HG03159 (cell line): Measurements from ENCODE around the gene DNAJC7.

ENCODE experiments used
- ATAC-seq: cut with Tn5 transposase; IDR thresholded peaks from one replicate; pipeline ENCODE4 v1.9.1; 2021; ENCODE audit warnings: mild to moderate bottlenecking, moderate library complexity; ENCODE audit not compliant: unreplicated experiment

The DNAJC7 gene, protein sequence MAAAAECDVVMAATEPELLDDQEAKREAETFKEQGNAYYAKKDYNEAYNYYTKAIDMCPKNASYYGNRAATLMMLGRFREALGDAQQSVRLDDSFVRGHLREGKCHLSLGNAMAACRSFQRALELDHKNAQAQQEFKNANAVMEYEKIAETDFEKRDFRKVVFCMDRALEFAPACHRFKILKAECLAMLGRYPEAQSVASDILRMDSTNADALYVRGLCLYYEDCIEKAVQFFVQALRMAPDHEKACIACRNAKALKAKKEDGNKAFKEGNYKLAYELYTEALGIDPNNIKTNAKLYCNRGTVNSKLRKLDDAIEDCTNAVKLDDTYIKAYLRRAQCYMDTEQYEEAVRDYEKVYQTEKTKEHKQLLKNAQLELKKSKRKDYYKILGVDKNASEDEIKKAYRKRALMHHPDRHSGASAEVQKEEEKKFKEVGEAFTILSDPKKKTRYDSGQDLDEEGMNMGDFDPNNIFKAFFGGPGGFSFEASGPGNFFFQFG

DNA sequence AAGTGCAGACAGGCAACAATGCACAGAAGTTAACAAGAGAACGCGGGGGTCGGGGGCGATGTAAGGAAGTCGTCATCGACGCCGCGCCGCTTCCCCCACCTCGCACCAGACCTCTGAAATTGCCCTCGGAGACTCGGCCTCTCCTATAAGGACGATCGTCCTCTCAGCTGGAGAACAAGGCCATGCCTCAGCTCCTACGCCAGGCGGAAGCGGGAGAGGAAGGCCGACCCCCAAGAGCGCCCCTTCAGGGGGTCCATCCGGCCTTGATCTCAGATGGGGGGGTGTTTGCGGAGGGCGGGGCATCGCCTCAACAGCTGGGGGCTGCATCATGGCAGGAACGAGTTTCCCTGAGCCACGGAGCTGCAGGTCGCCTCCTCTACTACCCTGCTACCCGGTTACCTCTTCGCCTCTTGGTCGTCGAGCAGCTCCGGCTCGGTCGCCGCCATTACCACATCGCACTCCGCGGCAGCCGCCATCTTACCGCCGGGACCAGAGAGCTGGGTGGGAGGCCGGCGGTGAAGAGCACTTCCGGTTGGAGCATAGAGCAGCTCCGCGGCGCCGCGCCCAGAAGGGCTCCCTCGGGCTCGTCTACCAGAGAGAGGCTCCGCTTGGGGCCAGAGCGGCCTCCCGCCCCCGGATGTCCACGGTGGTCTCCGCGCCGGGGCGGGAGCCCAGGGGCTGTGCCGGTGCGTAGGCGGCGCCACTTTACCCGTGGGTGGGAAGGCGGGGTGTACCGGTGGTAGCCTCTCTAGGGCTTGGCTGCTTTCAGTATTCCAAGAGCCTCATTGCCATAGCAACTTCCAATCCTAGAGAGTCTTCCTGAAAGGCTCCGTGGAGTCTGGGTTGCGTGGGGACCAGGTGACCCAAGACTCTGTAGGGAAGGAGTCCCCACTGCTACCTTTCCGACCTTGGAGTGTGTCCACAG lies at the start of gene DNAJC7:
Gene DNAJC7 (minus strand): TSS at position 499 of the 925 bp plus-strand sequence. CDS start 23 bp downstream, at position 476.
- peak; percentile 76 for ATAC-seq

DNA sequence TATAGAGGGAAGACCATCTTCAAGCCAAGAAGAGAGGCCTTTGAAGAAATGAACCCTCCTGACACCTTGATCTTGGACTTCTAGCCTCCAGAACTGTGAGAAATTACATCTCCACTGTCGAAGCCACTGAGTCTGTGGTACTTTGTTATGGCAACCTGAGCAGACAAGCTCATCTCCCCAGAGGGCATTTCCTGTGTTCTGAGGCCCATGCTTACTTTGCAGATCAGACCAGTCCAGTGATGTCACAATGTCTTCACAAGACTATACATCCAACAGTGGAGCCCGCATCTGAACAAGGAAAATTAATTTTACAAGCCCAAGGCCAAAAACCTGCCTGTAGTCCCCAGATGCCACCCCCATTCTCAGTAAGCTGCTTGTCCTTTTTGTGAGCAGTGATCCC lies 48.0 kb upstream of the DNAJC7 start:
- no peak for ATAC-seq

DNA sequence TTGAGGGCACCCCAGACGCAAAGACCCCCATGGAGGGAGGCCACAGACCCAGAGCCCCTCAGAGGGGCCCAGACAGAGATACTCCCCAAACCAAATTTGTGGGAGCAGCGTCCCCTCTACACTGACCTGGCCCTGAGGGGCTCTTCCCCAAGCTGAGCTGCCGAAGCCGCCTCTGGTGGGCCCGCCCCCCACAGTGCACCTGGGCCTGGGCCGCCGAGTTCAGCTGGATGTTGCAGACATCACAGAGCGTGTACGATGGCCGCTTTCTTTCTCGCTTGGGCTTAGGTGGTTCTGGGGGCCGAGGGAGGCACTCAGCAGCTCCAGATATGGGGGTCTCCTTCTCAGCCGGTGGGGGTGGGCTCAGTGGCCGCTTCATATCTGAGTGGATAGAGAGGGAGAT lies 45.4 kb upstream of the DNAJC7 start:
- ATAC-seq: no peak

DNA sequence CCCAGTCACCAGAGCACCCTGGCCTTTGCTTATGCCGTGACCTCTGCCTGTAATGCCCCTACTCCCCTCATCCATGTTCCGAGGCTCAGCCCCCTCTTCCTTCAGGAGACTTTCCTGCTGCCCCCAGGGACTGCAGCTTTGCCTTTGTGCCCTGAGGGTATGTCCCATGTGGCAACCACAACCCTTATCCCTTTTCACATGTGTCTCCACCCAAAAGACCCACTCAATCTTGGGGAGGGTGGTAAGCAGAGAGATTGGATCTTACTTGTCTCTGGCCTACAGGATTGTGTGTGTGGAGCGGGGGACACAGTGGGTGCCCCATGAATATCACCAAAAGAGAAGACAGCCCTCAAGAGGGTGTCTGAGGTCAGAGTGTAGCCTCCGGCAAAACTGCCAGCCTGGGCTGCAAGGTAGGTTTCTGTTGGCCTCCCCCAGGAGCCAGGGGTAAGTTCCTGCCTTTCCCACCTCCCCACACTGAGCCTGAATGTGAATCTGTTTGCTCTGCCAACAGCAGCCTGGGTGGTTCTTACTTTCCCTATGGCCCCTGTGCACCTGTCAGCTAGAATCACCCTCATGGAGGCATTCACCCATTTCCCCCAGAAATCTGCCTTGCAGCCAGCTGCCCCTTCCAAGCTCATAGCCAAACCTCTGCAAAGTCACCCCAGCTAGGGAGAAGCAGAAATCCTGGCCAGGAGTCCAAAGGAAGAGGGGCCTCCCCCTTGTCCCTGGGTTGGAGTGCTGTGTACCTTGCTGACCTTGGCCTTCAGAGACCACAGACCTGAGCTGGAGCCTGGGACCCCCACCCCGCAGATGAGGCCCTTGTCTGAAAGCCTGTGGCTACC lies 44.6 kb upstream of the DNAJC7 start:
- ATAC-seq: no peak

DNA sequence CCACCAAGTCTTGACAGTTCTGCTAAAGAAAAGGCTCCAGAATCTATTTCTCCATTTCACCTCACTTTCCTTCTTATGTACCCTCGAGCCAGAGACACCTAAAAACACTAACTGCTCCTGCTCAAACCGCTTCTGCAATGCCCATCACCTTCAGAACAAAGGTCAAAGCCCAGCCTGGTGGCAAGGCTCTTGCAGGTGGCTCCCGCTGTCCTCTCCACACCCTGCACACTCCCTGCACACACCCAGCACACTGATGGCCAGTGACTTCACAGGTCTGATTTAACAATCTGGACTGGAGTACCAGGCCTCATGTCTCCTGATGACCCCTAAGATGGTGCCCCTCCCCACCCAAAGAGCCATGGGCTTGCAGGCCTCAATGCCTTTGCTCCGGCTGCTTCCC lies 43.0 kb upstream of the DNAJC7 start:
- ATAC-seq: no peak

DNA sequence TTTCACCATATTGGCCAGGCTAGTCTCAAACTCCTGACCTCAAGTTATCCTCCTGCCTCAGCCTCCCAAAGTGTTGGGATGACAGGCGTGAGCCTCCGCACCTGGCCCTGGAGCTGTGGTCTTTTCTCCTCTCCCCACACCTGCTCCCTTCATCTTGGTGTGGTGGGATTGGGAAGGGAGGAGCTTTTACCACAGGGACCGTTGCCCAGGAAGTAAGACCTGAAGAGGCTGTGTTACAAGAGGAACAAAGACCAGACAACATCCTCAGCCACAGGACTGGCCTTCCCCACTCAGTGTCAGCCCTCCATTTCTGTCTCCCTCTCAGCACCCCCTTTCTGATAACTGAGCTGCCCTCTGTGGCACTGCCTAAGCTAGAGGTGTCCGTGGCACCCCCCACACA lies 42.6 kb upstream of the DNAJC7 start:
- no peak for ATAC-seq

DNA sequence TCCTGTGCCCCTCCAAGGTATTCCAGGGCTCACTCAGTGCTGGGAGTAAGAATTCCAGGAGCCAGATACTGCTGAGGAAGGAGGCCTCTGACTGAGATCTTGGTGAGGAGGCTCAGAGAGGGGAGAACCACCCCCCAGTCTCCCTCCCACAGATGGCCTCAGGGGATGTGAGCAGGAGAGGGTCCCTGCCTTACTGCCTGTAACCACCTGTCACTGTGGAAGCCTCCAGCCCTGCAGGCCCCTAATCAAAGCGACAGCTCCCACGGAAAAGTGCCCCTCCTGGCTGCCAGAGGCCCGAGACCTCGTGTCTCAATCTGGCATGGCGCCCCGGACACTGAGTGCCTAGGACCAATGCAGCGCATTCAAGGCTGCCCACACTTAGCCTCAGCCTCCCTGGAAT lies 40.8 kb upstream of the DNAJC7 start:
- no peak for ATAC-seq

DNA sequence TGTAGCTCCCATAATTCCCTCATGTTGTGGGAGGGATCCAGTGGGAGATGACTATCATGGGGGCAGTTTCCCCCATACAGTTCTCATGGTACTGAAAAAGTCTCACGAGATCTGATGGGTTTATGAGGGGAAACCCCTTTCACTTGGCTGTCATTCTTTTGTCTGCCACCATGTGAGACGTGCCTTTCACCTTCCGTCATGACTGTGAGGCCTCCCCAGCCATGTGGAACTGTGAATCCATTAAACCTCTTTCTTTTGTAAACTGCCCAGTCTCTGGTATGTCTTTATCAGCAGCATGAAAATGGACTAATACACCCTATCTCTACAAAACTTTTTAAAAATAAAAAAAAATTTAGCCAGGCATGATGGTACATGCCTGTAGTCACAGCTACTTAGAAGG lies 39.4 kb upstream of the DNAJC7 start:
- no peak for ATAC-seq

DNA sequence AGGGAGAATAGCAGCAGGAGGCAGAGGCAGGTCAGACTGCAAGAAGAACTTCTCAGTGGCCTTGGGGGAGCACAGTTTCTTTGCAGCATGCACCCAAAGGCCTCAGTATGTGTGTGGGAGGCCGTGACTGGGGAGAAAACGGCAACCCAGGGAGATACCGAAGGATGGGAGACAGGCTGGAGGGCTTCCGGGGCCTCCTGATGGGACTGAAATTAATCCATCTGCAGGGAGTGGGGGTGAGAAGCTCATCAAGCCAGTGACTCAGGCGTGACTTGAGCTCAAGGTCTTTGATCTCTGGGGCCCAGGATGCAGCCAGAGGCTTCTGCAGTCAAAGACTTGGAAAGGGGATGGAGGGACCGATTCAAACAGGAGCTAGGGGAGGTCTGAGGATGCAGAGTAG lies 38.3 kb upstream of the DNAJC7 start:
- ATAC-seq: no peak

DNA sequence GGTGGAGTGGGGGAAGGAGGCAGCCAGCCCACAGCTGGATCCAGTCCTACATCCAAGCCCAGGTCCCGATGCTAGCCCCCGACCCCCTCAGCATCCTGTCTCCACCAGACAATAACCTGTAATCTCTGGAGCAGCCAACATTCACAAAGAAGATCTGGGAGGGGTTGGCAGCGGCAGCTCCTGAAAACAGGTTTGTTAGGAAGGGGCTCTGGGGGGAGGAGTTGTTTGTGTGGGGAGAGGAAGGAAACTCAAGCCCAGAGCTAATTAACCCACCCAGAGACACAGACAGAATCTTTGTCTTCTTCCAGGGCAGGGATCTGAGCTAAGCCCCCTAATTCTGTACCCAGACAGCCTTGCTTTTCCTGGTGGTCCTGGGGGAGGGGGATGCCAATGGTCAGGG lies 37.8 kb upstream of the DNAJC7 start:
- ATAC-seq: no peak

DNA sequence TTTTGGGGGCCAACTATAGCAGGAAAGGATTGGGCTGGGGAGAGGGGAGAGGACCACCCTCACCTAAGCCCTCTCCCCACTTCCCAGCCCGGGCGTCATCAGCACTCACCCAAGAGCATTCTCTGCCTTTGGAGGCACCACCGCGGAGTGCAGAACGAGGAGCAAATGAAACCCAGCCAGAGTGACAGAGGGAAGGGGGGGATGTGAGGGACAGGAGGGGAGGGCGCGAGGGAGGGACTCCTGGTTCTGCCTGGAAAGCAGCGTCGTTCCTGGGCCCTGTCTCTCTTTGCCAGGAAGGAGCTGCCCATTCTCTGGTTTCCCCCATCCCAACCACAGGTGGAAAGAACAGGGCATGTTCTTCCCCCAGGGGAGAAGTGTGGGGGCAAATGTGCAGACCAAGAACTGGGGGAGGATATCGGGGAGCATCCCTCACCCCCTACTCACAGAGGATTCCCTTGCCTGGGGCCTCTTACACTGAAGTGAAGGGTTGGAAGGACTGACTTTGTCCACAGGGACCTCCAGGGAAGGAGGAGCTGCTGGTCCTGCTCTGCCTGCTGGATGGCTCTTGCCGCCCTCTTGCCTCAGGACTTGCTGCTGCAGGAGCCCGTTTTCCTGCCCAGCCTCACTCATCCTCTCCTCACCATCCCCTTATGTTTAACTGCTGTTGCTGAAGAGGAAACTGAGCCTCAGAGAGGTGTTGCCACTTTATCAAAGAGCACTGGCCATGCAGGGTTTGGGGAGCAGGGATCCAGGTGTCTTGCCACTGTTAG lies 36.7 kb upstream of the DNAJC7 start:
- ATAC-seq: no peak

DNA sequence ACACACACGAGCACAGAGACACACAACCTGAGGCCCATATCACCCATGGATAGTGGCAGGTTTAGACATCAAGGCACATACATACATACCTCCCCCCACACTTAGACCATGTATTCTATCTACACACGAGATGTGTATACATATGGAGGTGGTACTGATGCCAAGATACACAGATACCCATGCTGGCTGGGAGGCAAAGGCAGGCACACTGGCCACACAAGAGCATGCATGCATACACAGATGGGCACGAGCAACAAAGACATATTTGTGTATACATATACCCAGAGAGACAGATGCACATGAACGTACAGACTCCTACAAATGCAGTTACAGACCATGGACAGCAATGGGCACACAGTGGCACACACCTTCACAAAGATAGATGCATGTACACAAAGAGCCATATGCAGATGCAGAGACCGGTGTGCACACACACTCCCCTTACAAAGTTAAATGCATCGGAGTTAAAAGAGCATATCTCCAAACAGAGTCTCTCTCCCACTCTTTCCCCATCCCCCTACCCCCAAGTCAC lies 35.2 kb upstream of the DNAJC7 start:
- no peak for ATAC-seq

DNA sequence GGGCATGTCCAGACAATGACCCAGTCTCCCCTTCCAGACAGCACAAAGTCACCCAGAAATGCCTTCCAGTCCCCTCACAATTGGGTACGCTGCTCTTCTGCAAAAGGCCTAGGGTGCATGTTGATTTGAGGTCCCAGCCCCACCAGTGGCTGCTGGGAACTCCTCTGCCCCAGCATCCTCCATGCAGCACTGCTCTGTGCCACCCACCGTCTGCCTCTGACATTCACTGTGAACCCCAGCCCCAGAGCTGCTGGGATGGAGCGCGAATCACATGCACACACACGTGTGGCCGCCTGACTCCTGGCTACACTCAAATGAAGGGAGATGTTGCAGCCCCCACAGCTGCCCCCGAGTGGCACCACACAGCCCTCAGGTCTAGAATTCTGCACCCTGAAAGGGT lies 34.4 kb upstream of the DNAJC7 start:
- ATAC-seq: no peak

DNA sequence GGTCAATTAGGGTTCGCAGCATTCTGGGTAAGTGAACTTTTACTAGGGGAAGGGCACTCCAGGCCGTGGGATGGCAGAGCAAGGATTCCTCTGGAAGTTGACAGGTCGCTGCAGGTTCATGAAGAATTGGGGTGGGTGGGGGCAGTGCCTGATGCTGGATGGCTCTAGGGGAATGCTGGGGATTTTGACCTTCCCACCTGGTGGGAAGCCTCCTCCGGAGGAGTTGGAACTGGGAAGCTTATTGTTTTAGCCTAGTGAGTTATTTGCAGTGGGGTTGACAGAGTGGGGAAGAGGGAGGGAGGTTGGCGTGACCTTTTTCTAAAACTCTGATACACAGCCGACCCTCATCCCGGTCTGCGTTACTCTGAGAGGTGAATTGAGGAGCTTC lies 33.8 kb upstream of the DNAJC7 start:
- ATAC-seq: no peak

DNA sequence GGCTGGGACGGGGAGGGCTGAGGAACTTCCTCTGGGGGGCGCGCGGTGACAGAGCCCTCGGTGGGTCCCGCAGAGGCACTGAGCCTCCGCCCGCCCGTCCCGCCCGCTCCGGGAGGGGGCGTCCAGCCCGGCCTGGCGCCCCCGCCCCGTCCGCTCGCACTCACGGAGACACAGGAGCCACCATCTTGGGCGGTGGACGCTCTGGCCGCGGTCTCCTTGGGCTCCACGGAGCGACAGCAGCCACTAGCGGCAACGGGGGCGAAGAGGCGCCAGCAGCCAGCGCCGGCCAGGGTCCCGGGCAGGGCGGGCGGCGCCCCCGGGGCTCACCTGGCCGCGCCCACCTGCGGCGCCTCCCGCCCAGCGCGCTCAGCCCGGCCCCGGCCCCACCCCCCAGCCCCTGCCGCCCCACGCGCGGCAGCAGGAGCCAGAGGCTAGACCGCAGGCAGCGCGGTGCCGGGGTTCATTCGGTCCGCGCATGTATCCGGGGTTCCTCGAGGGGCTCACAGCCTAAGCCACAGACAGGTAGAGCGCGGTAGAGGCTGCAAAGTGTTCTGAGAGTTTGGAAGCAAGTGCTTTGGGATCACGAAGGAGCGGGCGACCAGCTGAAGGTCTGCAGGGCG lies 33.3 kb upstream of the DNAJC7 start, which contains the start of gene C17orf113:
Gene C17orf113 (minus strand): TSS at position 209 of the 620 bp plus-strand sequence. CDS start 7,225 bp downstream, outside the sequence.
- ATAC-seq: no peak

DNA sequence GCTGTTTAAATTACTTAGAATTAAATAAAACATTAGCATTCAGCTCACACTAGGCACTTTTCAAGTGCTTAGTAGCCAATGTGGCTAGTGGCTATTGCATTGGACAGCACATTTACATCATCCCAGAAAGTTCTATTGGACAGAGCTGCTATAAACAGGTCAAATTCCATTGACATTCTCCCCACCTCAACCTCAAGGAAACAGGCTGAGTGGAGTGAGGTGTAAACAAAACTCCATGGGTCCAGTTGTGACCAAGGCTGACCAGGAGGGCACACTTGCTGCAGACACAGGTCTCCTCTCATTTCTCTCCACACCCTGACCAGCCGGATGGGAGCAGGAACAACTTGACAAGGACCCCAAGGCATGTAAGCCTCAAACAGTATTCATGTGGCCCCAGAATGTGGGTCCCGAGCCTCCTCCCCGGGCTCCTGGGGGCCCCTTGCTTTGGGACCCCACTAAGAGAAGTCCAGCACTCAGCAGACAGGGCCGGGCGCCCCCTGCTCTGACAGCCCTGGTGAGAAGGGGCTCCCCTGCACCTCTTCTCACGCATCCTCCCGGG lies 32.7 kb upstream of the DNAJC7 start:
- ATAC-seq: no peak

DNA sequence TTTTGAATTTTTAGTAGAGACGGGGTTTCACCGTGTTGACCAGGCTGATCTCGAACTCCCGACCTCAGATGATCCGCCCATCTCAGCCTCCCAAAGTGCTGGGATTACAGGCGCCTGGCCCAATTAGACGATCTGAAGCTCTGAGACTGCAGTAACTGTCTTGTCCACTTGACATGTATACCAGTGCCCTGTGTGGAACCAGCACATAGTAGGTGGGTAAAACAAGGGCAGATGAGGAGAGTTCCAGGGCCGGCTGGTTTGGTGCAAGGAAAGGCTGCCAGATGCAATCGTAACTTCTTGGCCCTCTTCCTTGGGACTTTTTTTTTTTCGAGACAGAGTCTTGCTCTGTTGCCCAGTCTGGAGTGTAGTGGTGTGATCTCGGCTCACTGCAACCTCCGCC lies 30.1 kb upstream of the DNAJC7 start:
- no peak for ATAC-seq

DNA sequence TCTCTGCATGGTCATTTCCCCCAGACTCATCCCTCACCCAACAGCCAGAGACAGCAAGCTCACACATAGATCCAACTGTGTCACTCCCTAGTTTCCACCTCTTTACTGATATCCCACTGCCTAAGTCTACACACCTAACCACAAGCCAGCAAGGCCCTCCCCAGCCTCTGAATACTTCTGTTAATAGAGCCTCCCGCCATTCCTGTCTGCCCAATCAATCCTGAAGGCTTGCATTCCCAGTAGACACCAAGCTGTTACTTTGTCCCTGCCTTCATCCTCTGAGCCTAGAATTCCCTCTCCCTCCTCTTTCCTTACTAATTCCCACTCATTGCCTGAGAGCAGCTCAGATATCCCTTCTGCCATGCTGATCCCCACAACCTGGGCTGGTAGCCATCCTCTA lies 28.5 kb upstream of the DNAJC7 start:
- ATAC-seq: no peak
